Hepatocyte (in vitro differentiated cells): ENCODE measurements around the gene ATP5MK. TPM values are rescaled to one million over a fixed set of nuclear protein-coding genes. Genes with fewer than 3 reads are reported as not detected.

Experiments
- DNase-seq: peaks from one replicate; pipeline ENCODE4 v3.0.0-alpha.2; 2016; ENCODE audit warnings: low spot score
- H2AFZ ChIP-seq: fragments of 200-600 bp; sonication (generic); 2 replicates; pipeline ENCODE4 v1.6.0; 2016; ENCODE audit warnings: antibody characterized with exemption, mild to moderate bottlenecking
- H3K27ac ChIP-seq: fragments of 200-600 bp; sonication (generic); 2 replicates; pipeline ENCODE4 v1.5.1; 2016; ENCODE audit warnings: mild to moderate bottlenecking
- H3K27me3 ChIP-seq: fragments of 200-600 bp; sonication (generic); 2 replicates; pipeline ENCODE4 v1.6.1; 2016
- H3K36me3 ChIP-seq: fragments of 200-600 bp; sonication (generic); replicated peaks from 2 replicates; pipeline ENCODE4 v1.5.1; 2016; ENCODE audit warnings: low read depth; ENCODE audit not compliant: insufficient read depth
- H3K4me1 ChIP-seq: fragments of 200-600 bp; sonication (generic); 2 replicates; pipeline ENCODE4 v1.5.1; 2016; ENCODE audit warnings: mild to moderate bottlenecking, moderate library complexity; ENCODE audit not compliant: insufficient read depth
- H3K4me2 ChIP-seq: fragments of 200-600 bp; sonication (generic); 2 replicates; pipeline ENCODE4 v1.6.0; 2016
- H3K4me3 ChIP-seq: fragments of 200-600 bp; sonication (generic); 2 replicates; pipeline ENCODE4 v1.5.1; 2016; ENCODE audit warnings: mild to moderate bottlenecking
- H3K79me2 ChIP-seq: fragments of 200-600 bp; sonication (generic); 2 replicates; pipeline ENCODE4 v1.6.0; 2017; ENCODE audit warnings: mild to moderate bottlenecking
- H3K9me2 ChIP-seq: fragments of 200-600 bp; sonication (generic); replicated peaks from 2 replicates; pipeline ENCODE4 v1.6.0; 2017; ENCODE audit warnings: mild to moderate bottlenecking; ENCODE audit not compliant: insufficient read depth
- H3K9me3 ChIP-seq: fragments of 200-600 bp; sonication (generic); 2 replicates; pipeline ENCODE4 v1.5.1; 2016; ENCODE audit warnings: low read depth, mild to moderate bottlenecking
- H4K20me1 ChIP-seq: fragments of 200-600 bp; sonication (generic); 2 replicates; pipeline ENCODE4 v1.6.0; 2016; ENCODE audit warnings: mild to moderate bottlenecking; ENCODE audit not compliant: insufficient read depth, poor library complexity, severe bottlenecking
- EZH2 ChIP-seq: fragments of 200-600 bp; sonication (generic); IDR thresholded peaks from 2 replicates; pipeline ENCODE4 v1.6.1; 2016; ENCODE audit warnings: antibody characterized with exemption, mild to moderate bottlenecking, borderline replicate concordance
- EZH2phosphoT487 ChIP-seq: fragments of 200-600 bp; sonication (generic); IDR thresholded peaks from one replicate; pipeline ENCODE4 v1.6.1; 2018; ENCODE audit warnings: antibody characterized with exemption, mild to moderate bottlenecking, low read depth, moderate library complexity; ENCODE audit not compliant: unreplicated experiment, severe bottlenecking
- WGBS: methylation state at CpG from one replicate; pipeline ENCODE4 v1.1.6; 2016; ENCODE audit warnings: low lambda C conversion rate; ENCODE audit errors: missing lambda C conversion rate; 5-methylcytosine and 5-hydroxymethylcytosine counted together
- polyA plus RNA-seq: library from polyadenylated mRNA; unstranded; fragments of >200 nt; fragmentation: Nextera tagmentation; extraction: Ambion mirVana; gene quantifications from 2 replicates; pipeline ENCODE4 v1.2.1, GENCODE V29; 2016
- total RNA-seq: library from RNA; depleted of rRNA; stranded (reverse); fragments of >200 nt; gene quantifications from 2 replicates; pipeline ENCODE4 v1.2.3, GENCODE V29; 2014
- TF ChIP-seq, protein P1 (sequence below): fragments of 200-600 bp; sonication (generic); IDR thresholded peaks from 2 replicates; pipeline ENCODE4 v1.5.1; 2016; ENCODE audit warnings: antibody characterized with exemption, mild to moderate bottlenecking; ENCODE audit not compliant: poor library complexity

Gene ATP5MK
- total and polyA plus RNA-seq, 2 experiments from 2014 or later = 408 to 647 TPM

DNA sequence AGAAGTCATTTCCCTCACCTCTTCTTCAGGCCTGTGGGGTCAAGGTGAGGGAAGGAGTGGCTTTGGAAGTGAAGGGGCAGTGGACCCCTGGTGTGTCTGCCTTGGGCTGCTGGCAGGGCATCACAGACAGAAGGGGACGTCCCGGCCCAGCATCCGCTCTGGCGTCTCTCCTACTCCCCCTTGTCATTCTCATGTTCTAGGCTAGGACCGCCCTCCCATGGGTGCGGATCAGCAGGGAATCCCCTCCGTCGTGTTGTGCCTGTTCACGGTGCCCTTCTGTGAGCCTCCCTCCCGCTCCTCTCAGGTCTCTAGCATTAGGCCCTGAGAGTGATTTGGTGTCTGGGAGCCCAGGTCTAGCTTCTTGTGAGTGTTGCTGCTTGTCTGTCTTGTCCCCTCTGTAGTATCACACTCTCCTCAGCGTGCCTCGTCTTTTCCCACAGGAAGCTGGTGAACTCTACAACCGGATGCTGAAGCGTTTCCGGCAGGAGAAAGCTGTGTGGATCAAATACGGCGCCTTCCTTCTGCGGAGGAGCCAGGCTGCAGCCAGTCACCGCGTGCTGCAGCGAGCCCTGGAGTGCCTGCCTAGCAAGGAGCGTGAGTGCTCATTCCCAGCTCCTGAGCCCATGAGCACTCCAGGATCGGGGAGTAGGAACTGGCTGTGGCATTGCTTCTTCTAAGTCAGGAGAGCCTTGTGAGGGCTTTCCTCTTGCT, 47.4 kb upstream of the ATP5MK start:
- no peak overlapping the region for H3K4me3 ChIP-seq
- no peaks in the 10 kb centered on the region for H3K79me2 ChIP-seq
- TF ChIP-seq EZH2 (no peak), EZH2phosphoT487 (no peak)
- TF ChIP-seq, protein P1, sequence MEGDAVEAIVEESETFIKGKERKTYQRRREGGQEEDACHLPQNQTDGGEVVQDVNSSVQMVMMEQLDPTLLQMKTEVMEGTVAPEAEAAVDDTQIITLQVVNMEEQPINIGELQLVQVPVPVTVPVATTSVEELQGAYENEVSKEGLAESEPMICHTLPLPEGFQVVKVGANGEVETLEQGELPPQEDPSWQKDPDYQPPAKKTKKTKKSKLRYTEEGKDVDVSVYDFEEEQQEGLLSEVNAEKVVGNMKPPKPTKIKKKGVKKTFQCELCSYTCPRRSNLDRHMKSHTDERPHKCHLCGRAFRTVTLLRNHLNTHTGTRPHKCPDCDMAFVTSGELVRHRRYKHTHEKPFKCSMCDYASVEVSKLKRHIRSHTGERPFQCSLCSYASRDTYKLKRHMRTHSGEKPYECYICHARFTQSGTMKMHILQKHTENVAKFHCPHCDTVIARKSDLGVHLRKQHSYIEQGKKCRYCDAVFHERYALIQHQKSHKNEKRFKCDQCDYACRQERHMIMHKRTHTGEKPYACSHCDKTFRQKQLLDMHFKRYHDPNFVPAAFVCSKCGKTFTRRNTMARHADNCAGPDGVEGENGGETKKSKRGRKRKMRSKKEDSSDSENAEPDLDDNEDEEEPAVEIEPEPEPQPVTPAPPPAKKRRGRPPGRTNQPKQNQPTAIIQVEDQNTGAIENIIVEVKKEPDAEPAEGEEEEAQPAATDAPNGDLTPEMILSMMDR = no peak
- H3K4me2 ChIP-seq = no peak overlapping the region
- no peak overlapping the region for H2AFZ ChIP-seq
- H3K9me3 ChIP-seq = no peaks in the 10 kb centered on the region
- no peaks in the 10 kb centered on the region for H3K4me1 ChIP-seq
- H3K27me3 ChIP-seq = no peaks in the 10 kb centered on the region
- no peaks in the 10 kb centered on the region for H4K20me1 ChIP-seq
- DNase-seq = no peak
- no peak overlapping the region for H3K27ac ChIP-seq
- WGBS = 96% methylated on average over 23 of the region's 23 CpGs
- H3K9me2 ChIP-seq = no peaks in the 10 kb centered on the region
- H3K36me3 ChIP-seq = no peaks in the 10 kb centered on the region

DNA sequence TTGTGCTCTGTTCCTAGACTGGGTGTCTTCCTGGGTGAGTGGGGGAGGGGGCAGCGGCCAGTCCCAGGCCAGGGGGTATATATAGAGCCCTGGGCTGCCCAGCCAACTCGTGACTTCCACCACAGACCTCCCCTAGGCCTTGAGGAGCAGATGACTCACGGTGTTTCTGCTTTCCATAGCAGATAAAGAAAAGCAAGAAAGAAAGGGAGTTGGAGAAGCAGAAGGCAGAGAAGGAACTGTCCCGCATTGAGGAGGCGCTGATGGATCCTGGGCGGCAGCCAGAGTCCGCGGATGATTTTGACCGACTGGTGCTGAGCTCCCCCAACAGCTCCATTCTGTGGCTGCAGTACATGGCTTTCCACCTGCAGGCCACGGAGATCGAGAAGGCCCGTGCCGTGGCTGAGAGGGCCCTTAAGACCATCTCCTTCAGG, 45.8 kb upstream of the ATP5MK start:
- Histone ChIP-seq H3K4me3 (no peak overlapping the region), H3K27me3 (no peaks in the 10 kb centered on the region), H3K9me3 (no peaks in the 10 kb centered on the region), H3K27ac (no peak overlapping the region), H3K36me3 (no peaks in the 10 kb centered on the region), H3K9me2 (no peaks in the 10 kb centered on the region), H2AFZ (no peak overlapping the region), H3K4me1 (no peaks in the 10 kb centered on the region), H3K4me2 (no peak overlapping the region), H3K79me2 (no peaks in the 10 kb centered on the region), H4K20me1 (no peaks in the 10 kb centered on the region)
- DNase-seq = peak; percentile 55
- 89% methylated on average over 13 of the region's 13 CpGs for WGBS
- TF ChIP-seq, protein P1 = no peak
- TF ChIP-seq EZH2phosphoT487 = no peak
- TF ChIP-seq EZH2 = no peak

DNA sequence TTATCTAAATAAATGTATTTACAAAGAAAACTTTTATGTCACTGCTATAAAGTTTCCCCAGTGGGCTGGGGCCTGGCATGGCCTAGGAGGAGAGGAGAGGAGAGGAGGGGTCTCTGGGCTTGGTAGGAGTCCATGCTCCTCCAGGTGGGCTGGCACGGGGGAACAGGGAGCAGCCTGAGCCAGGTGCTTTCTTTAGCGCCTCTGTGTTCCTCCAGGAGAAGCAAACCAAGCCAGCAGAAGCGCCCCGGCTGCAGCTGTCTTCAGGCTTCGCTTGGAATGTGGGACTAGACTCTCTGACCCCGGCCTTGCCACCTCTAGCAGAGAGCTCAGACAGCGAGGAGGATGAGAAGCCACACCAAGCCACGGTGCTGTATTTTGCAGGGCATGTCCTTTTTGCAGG, 45.3 kb upstream of the ATP5MK start:
- no peaks in the 10 kb centered on the region for H3K9me2 ChIP-seq
- H3K4me1 ChIP-seq = no peaks in the 10 kb centered on the region
- no peak overlapping the region for H3K4me2 ChIP-seq
- TF ChIP-seq, protein P1 = no peak
- TF ChIP-seq EZH2 = no peak
- TF ChIP-seq EZH2phosphoT487 = no peak
- 91% methylated on average over 8 of the region's 8 CpGs for WGBS
- H4K20me1 ChIP-seq = no peaks in the 10 kb centered on the region
- no peaks in the 10 kb centered on the region for H3K36me3 ChIP-seq
- no peak for DNase-seq
- no peak overlapping the region for H3K4me3 ChIP-seq
- no peak overlapping the region for H2AFZ ChIP-seq
- H3K9me3 ChIP-seq = no peaks in the 10 kb centered on the region
- no peaks in the 10 kb centered on the region for H3K79me2 ChIP-seq
- H3K27ac ChIP-seq = no peak overlapping the region
- H3K27me3 ChIP-seq = no peaks in the 10 kb centered on the region
